HL-60 (cell line): ENCODE data around the gene HPS3.

Experiments used
- DNase-seq, 2 experiments: peaks; one replicate each; pipeline ENCODE4 v3.0.0-alpha.2; 2010 to 2020; ENCODE audit warnings: low read depth in 1 of 2, low spot score in 1 of 2
- H3K27ac ChIP-seq: fragments of 250-450 bp; sonication (Bioruptor Pico); replicated peaks from 2 replicates; pipeline ENCODE4 v1.5.1; 2020; ENCODE audit warnings: mild to moderate bottlenecking, moderate library complexity
- H3K27me3 ChIP-seq: fragments of 250-450 bp; sonication (Bioruptor Pico); 2 replicates; pipeline ENCODE4 v1.5.1; 2021; ENCODE audit warnings: mild to moderate bottlenecking, moderate library complexity; ENCODE audit not compliant: insufficient read depth, poor library complexity, severe bottlenecking
- H3K4me3 ChIP-seq: replicated peaks from 2 replicates; pipeline ENCODE4 v1.5.1; 2011; ENCODE audit warnings: mild to moderate bottlenecking, control low read depth, low read length; ENCODE audit not compliant: insufficient read depth
- GABPA ChIP-seq: IDR thresholded peaks from 2 replicates; pipeline ENCODE4 v1.6.1; 2012; ENCODE audit warnings: low read depth
- POLR2AphosphoS5 ChIP-seq: IDR thresholded peaks from 2 replicates; pipeline ENCODE4 v1.6.1; 2012; ENCODE audit warnings: low read depth
- SPI1 ChIP-seq: IDR thresholded peaks from 2 replicates; pipeline ENCODE4 v1.6.1; 2012; ENCODE audit warnings: low read depth, mild to moderate bottlenecking, borderline replicate concordance
- TF ChIP-seq, protein P1 (sequence below): IDR thresholded peaks from 2 replicates; pipeline ENCODE4 v1.6.1; 2012; ENCODE audit warnings: low read depth; ENCODE audit not compliant: insufficient replicate concordance
- TF ChIP-seq, protein P2 (sequence below): IDR thresholded peaks from one replicate; pipeline ENCODE4 v1.5.1; 2011; ENCODE audit warnings: low read length, control low read depth, inconsistent platforms; ENCODE audit not compliant: insufficient read depth

Gene HPS3

GRCh38 chr3:149150436-149150835, 21.0 kb downstream of the HPS3 start:
- Histone ChIP-seq H3K27ac (no peak overlapping the region), H3K27me3 (no peaks in the 10 kb centered on the region), H3K4me3 (no peak overlapping the region)
- TF ChIP-seq SPI1 (no peak), POLR2AphosphoS5 (no peak), GABPA (no peak)
- TF ChIP-seq, protein P1, sequence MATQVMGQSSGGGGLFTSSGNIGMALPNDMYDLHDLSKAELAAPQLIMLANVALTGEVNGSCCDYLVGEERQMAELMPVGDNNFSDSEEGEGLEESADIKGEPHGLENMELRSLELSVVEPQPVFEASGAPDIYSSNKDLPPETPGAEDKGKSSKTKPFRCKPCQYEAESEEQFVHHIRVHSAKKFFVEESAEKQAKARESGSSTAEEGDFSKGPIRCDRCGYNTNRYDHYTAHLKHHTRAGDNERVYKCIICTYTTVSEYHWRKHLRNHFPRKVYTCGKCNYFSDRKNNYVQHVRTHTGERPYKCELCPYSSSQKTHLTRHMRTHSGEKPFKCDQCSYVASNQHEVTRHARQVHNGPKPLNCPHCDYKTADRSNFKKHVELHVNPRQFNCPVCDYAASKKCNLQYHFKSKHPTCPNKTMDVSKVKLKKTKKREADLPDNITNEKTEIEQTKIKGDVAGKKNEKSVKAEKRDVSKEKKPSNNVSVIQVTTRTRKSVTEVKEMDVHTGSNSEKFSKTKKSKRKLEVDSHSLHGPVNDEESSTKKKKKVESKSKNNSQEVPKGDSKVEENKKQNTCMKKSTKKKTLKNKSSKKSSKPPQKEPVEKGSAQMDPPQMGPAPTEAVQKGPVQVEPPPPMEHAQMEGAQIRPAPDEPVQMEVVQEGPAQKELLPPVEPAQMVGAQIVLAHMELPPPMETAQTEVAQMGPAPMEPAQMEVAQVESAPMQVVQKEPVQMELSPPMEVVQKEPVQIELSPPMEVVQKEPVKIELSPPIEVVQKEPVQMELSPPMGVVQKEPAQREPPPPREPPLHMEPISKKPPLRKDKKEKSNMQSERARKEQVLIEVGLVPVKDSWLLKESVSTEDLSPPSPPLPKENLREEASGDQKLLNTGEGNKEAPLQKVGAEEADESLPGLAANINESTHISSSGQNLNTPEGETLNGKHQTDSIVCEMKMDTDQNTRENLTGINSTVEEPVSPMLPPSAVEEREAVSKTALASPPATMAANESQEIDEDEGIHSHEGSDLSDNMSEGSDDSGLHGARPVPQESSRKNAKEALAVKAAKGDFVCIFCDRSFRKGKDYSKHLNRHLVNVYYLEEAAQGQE: no peak
- TF ChIP-seq, protein P2, sequence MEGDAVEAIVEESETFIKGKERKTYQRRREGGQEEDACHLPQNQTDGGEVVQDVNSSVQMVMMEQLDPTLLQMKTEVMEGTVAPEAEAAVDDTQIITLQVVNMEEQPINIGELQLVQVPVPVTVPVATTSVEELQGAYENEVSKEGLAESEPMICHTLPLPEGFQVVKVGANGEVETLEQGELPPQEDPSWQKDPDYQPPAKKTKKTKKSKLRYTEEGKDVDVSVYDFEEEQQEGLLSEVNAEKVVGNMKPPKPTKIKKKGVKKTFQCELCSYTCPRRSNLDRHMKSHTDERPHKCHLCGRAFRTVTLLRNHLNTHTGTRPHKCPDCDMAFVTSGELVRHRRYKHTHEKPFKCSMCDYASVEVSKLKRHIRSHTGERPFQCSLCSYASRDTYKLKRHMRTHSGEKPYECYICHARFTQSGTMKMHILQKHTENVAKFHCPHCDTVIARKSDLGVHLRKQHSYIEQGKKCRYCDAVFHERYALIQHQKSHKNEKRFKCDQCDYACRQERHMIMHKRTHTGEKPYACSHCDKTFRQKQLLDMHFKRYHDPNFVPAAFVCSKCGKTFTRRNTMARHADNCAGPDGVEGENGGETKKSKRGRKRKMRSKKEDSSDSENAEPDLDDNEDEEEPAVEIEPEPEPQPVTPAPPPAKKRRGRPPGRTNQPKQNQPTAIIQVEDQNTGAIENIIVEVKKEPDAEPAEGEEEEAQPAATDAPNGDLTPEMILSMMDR: no peak
- DNase-seq: no peak

DNA sequence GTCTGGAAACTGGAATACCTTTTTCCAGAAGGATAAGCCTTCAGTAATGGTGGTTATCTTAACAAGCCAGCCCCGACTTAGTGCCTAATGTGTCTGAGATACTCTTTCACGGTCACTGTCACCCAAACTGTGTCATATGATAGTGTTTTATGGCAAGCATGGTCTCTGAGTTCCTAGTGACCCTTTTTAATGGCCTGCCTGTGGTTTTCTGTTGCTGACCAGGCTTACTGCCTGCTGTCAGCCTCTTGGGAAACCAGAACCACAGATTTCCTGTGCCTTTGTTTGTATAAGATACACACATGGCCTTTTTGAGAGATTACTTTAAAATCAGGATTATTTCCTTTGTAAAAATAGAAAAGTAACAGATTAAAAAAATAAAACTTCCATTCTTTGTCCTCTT, 22.4 kb downstream of the HPS3 start:
- peak in 1 of 2 experiments; percentile 47 for DNase-seq
- TF ChIP-seq SPI1: no peak
- TF ChIP-seq, protein P1: no peak
- TF ChIP-seq GABPA: no peak
- TF ChIP-seq, protein P2: no peak
- no peak for TF ChIP-seq POLR2AphosphoS5
- no peak overlapping the region for H3K27ac ChIP-seq
- no peak overlapping the region for H3K4me3 ChIP-seq
- H3K27me3 ChIP-seq: no peaks in the 10 kb centered on the region

- H3K4me3 ChIP-seq: no peak overlapping the region
- no peak for TF ChIP-seq POLR2AphosphoS5
- no peak for TF ChIP-seq GABPA
- TF ChIP-seq, protein P2: no peak
- TF ChIP-seq, protein P1: no peak
- no peak for TF ChIP-seq SPI1
- H3K27me3 ChIP-seq: no peaks in the 10 kb centered on the region
- peak in 1 of 2 experiments; percentile 23 for DNase-seq
- H3K27ac ChIP-seq: no peak overlapping the region
Observed at GRCh38 chr3:149152420-149152819, 23.0 kb downstream of the HPS3 start.
